ENCODE measurements around the gene SLC17A7.

SLC17A7 gene

GRCh38 chr19:49456326-49456725 lies 15.0 kb upstream of the SLC17A7 start:
- Mint-ChIP-seq H3K9me3 (no peaks in the 10 kb centered on the region), H3K4me1 (peaks cover 18% of the 10 kb centered on the region), H3K36me3 (ENCODE audit: low read depth) (peaks cover 9% of the 10 kb centered on the region), H3K4me3 (peak overlapping the region; percentile 56 to 71 (median 69)), H3K27me3 (ENCODE audit: low read depth) (no peaks in the 10 kb centered on the region), H3K27ac (peak overlapping the region; percentile 44 to 93 (median 91))
- TF ChIP-seq, protein P1, sequence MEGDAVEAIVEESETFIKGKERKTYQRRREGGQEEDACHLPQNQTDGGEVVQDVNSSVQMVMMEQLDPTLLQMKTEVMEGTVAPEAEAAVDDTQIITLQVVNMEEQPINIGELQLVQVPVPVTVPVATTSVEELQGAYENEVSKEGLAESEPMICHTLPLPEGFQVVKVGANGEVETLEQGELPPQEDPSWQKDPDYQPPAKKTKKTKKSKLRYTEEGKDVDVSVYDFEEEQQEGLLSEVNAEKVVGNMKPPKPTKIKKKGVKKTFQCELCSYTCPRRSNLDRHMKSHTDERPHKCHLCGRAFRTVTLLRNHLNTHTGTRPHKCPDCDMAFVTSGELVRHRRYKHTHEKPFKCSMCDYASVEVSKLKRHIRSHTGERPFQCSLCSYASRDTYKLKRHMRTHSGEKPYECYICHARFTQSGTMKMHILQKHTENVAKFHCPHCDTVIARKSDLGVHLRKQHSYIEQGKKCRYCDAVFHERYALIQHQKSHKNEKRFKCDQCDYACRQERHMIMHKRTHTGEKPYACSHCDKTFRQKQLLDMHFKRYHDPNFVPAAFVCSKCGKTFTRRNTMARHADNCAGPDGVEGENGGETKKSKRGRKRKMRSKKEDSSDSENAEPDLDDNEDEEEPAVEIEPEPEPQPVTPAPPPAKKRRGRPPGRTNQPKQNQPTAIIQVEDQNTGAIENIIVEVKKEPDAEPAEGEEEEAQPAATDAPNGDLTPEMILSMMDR (IDR thresholded peaks at IDR 0.05; ENCODE audit: unreplicated experiment in 3 of 3): no peak

- TF ChIP-seq, protein P1 (IDR thresholded peaks at IDR 0.05; ENCODE audit: unreplicated experiment in 3 of 3): no peak
- H3K36me3 Mint-ChIP-seq (ENCODE audit: low read depth): peaks cover 9% of the 10 kb centered on the region
- no peaks in the 10 kb centered on the region for H3K9me3 Mint-ChIP-seq
Observed at GRCh38 chr19:49455773-49456172, 14.4 kb upstream of the SLC17A7 start.

GRCh38 chr19:49453757-49454240 lies 12.5 kb upstream of the SLC17A7 start:
- Mint-ChIP-seq H3K4me3 (peak overlapping the region; percentile 92 to 99 (median 94)), H3K4me1 (peaks cover 19% of the 10 kb centered on the region)
- TF ChIP-seq, protein P1 (IDR thresholded peaks at IDR 0.05; ENCODE audit: unreplicated experiment in 3 of 3): no peak

More at GRCh38 chr19:49455773-49456172, 14.4 kb upstream of the SLC17A7 start:
- peak overlapping the region; percentile 44 to 93 (median 91) for H3K27ac Mint-ChIP-seq
- no peaks in the 10 kb centered on the region for H3K27me3 Mint-ChIP-seq (ENCODE audit: low read depth)
- peaks cover 19% of the 10 kb centered on the region for H3K4me1 Mint-ChIP-seq
- peak overlapping the region; percentile 56 to 71 (median 69) for H3K4me3 Mint-ChIP-seq

GRCh38 chr19:49453013-49453756 lies 11.9 kb upstream of the SLC17A7 start, which contains the start of gene ALDH16A1:
Gene ALDH16A1 (plus strand): TSS chr19:49453225. CDS start chr19:49453332, 107 bp downstream.
- peaks cover 19% of the 10 kb centered on the region for H3K4me1 Mint-ChIP-seq
- peak within 1 kb of the TSS; percentile 95 to 99 (median 99) for H3K4me3 Mint-ChIP-seq
- H3K27ac Mint-ChIP-seq: peak within 1 kb of the TSS; percentile 98 to 100 (median 99)
- H3K27me3 Mint-ChIP-seq (ENCODE audit: low read depth): no peaks in the 10 kb centered on the region
- H3K36me3 Mint-ChIP-seq (ENCODE audit: low read depth): peaks cover 32% of the 10 kb centered on the region
- H3K9me3 Mint-ChIP-seq: no peaks in the 10 kb centered on the region
- TF ChIP-seq, protein P1 (IDR thresholded peaks at IDR 0.05; ENCODE audit: unreplicated experiment in 3 of 3): no peak

More at GRCh38 chr19:49453757-49454240, 12.5 kb upstream of the SLC17A7 start:
- no peaks in the 10 kb centered on the region for H3K9me3 Mint-ChIP-seq
- H3K27me3 Mint-ChIP-seq (ENCODE audit: low read depth): no peaks in the 10 kb centered on the region
- H3K27ac Mint-ChIP-seq: peak overlapping the region; percentile 98 to 100 (median 99)
- peaks cover 26% of the 10 kb centered on the region for H3K36me3 Mint-ChIP-seq (ENCODE audit: low read depth)

GRCh38 chr19:49451430-49452181 lies 10.3 kb upstream of the SLC17A7 start, which contains the start of gene PIH1D1:
Gene PIH1D1 (minus strand): TSS chr19:49451814. CDS start chr19:49451574, 240 bp downstream.
- H3K36me3 Mint-ChIP-seq (ENCODE audit: low read depth): peaks cover 35% of the 10 kb centered on the region

More at GRCh38 chr19:49451430-49452181, 10.3 kb upstream of the SLC17A7 start, which contains the start of gene PIH1D1:
- peaks cover 19% of the 10 kb centered on the region for H3K4me1 Mint-ChIP-seq
- H3K27ac Mint-ChIP-seq: peak within 1 kb of the TSS; percentile 93 to 99 (median 98)
- H3K9me3 Mint-ChIP-seq: no peaks in the 10 kb centered on the region
- no peaks in the 10 kb centered on the region for H3K27me3 Mint-ChIP-seq (ENCODE audit: low read depth)
- TF ChIP-seq, protein P1 (IDR thresholded peaks at IDR 0.05; ENCODE audit: unreplicated experiment in 3 of 3): peak in 1 of 3 experiments; percentile 31
- peak within 1 kb of the TSS; percentile 95 to 99 (median 99) for H3K4me3 Mint-ChIP-seq

Data from nephron (organoid).